ENCODE data around the gene CYP19A1. TPM values are rescaled to one million over a fixed set of nuclear protein-coding genes. Genes with fewer than 3 reads are reported as not detected.

CYP19A1 gene
- total RNA-seq, 2 donors from 2014 or later, result not detected

GRCh38 chr15:51307811-51308210 is 30.6 kb downstream of the CYP19A1 start:
- Histone ChIP-seq H3K4me3 (no peak overlapping the region), H3K9ac (ENCODE audit: low read depth in 2 of 2, low read length in 2 of 2) (no peak overlapping the region), H3K9me3 (no peaks in the 10 kb centered on the region), H3K36me3 (no peaks in the 10 kb centered on the region), H3K27ac (no peak overlapping the region), H3K27me3 (no peaks in the 10 kb centered on the region), H3K4me1 (no peaks in the 10 kb centered on the region)
- no peak for DNase-seq
- intact Hi-C loops (cut with DNase I), result no loop called here
- no peak for TF ChIP-seq CTCF (IDR thresholded peaks at IDR 0.05)

GRCh38 chr15:51307325-51307724 is 31.1 kb downstream of the CYP19A1 start:
- no peak overlapping the region for H3K27ac ChIP-seq
- H3K4me3 ChIP-seq, result no peak overlapping the region
- intact Hi-C loops (cut with DNase I), result no loop called here
- no peaks in the 10 kb centered on the region for H3K36me3 ChIP-seq
- no peaks in the 10 kb centered on the region for H3K27me3 ChIP-seq
- no peak for DNase-seq
- H3K9me3 ChIP-seq, result no peaks in the 10 kb centered on the region
- no peak for TF ChIP-seq CTCF (IDR thresholded peaks at IDR 0.05)
- H3K4me1 ChIP-seq, result no peaks in the 10 kb centered on the region
- no peak overlapping the region for H3K9ac ChIP-seq (ENCODE audit: low read depth in 2 of 2, low read length in 2 of 2)

GRCh38 chr15:51303462-51303980 is 34.9 kb downstream of the CYP19A1 start:
- no peaks in the 10 kb centered on the region for H3K27me3 ChIP-seq
- no peak overlapping the region for H3K4me3 ChIP-seq
- no peaks in the 10 kb centered on the region for H3K4me1 ChIP-seq
- no peak for DNase-seq
- H3K9ac ChIP-seq (ENCODE audit: low read depth in 2 of 2, low read length in 2 of 2), result no peak overlapping the region
- no peaks in the 10 kb centered on the region for H3K36me3 ChIP-seq
- H3K27ac ChIP-seq, result no peak overlapping the region
- H3K9me3 ChIP-seq, result no peaks in the 10 kb centered on the region
- no peak for TF ChIP-seq CTCF (IDR thresholded peaks at IDR 0.05)
- intact Hi-C loops (cut with DNase I), result no loop called here

- Histone ChIP-seq H3K9ac (ENCODE audit: low read depth in 2 of 2, low read length in 2 of 2) (no peak overlapping the region), H3K4me1 (no peaks in the 10 kb centered on the region)
Measured at GRCh38 chr15:51302480-51302879, 35.9 kb downstream of the CYP19A1 start.

GRCh38 chr15:51299187-51300015 is 39.0 kb downstream of the CYP19A1 start:
- H3K9me3 ChIP-seq, result no peaks in the 10 kb centered on the region
- no peak overlapping the region for H3K27ac ChIP-seq
- H3K4me1 ChIP-seq, result no peaks in the 10 kb centered on the region
- intact Hi-C loops (cut with DNase I), result no loop called here
- no peak overlapping the region for H3K4me3 ChIP-seq
- TF ChIP-seq CTCF (IDR thresholded peaks at IDR 0.05), result no peak
- no peak overlapping the region for H3K9ac ChIP-seq (ENCODE audit: low read depth in 2 of 2, low read length in 2 of 2)
- H3K27me3 ChIP-seq, result no peaks in the 10 kb centered on the region
- no peaks in the 10 kb centered on the region for H3K36me3 ChIP-seq
- no peak for DNase-seq

More at GRCh38 chr15:51302480-51302879, 35.9 kb downstream of the CYP19A1 start:
- Histone ChIP-seq H3K4me3 (no peak overlapping the region), H3K36me3 (no peaks in the 10 kb centered on the region), H3K27ac (no peak overlapping the region), H3K9me3 (no peaks in the 10 kb centered on the region), H3K27me3 (no peaks in the 10 kb centered on the region)
- no peak for DNase-seq
- no peak for TF ChIP-seq CTCF (IDR thresholded peaks at IDR 0.05)
- intact Hi-C loops (cut with DNase I), result no loop called here
